GM18498 (cell line): ENCODE data around the gene LAIR1.
"Not testable (repeated sequence)": the region's sequence is repeated elsewhere in the genome, so short reads cannot be mapped to it uniquely, and the experiment has no call there.

Experiments used
- ATAC-seq: cut with Tn5 transposase; IDR thresholded peaks from one replicate; pipeline ENCODE4 v1.9.1; 2021; ENCODE audit warnings: mild to moderate bottlenecking, moderate library complexity; ENCODE audit not compliant: unreplicated experiment

Gene LAIR1

DNA sequence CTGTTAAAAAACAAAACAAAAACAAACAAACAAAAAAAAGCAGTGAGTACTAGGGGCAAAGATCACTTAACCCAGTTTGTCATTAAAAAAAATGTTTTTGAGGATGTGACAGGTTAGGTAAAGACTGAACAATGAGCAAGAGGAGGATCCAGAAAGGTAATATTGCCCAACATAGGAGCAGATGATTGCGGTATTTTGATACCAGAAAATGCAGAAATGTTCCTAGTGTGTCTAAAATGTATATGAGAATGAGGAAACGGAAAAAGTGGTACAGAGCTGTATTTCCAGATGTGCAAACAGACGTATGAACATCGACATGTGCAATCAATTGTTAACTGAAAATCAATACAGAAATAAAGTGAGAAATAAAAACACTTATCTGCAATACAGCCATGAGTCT is 20.9 kb downstream of the LAIR1 start:
- no peak for ATAC-seq

DNA sequence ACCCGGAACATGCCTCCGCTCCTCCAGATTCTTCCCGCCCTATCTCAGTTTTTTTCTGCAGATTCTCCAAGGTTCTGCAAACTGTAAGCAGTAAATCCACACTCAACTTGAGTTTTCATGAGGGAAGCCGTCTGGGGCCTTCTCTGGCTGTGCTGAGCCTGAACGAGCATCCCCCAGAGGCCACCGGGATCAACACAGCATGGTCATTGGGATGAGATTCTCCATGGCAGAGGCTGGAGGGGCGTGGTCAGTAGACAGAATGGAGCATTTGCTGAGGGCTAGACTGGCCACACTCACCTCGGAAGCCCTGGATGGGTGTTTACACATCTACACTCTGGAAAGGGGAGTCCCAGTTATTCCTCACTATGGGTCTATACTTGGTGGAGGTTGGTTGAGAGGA is 23.4 kb downstream of the LAIR1 start:
- ATAC-seq, result no peak

DNA sequence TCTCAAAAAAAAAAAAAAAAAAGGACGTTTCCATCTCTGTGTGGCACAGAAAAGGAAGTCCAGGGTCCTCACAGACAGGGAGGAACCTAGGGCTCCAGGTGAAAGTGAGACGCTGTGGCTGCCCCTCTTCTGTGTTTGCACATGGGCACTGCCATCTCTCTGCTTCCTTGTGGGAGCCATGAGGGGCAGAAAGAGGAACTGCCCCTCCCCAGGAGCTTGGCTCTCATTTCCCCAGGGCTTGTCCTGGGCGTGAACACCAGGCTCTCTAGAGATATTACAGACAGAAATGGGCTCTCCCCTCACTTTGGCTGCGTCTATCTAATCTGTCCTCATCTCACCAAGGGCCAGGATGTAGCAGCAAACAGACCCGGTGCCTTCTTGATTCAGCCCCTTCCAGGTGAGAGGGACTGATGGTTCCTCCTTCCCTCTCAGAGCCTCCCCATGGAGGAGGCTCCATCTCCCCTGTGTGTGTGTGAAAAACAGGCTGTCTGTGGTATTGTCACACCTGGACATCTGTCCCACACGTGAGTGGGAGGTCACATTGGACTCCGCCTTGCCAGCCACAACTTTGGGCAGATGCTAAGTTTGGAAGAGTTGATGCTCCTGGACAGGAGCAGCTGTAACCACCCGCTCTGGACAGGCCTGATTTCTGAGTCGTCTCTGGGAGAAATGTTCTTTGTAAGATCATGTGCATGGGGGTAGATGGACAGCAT is 24.9 kb downstream of the LAIR1 start:
- ATAC-seq, result no peak

- no peak for ATAC-seq
Observed at GRCh38 chr19:54338521-54338920, 26.2 kb downstream of the LAIR1 start.

DNA sequence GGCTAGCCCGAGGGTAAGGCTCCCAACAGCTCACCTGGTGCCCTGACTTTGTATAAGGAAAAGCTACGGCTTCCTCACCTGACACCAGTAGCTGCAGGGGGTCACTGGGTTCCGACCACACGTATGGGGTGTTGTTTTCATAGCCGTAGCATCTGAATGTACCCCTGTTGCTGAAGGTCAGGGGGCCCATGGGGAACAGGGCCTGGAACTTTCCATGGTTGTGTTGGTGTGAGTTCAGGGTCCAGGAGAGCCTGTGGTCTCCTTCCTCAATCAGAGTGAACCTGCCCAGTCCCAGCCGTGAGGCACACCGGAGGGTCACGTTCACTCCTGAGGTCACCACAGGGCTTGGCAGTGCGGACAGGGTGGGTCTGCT is 26.9 kb downstream of the LAIR1 start:
- no peak for ATAC-seq

- no peak for ATAC-seq
Observed at GRCh38 chr19:54336893-54337857, 27.6 kb downstream of the LAIR1 start.

DNA sequence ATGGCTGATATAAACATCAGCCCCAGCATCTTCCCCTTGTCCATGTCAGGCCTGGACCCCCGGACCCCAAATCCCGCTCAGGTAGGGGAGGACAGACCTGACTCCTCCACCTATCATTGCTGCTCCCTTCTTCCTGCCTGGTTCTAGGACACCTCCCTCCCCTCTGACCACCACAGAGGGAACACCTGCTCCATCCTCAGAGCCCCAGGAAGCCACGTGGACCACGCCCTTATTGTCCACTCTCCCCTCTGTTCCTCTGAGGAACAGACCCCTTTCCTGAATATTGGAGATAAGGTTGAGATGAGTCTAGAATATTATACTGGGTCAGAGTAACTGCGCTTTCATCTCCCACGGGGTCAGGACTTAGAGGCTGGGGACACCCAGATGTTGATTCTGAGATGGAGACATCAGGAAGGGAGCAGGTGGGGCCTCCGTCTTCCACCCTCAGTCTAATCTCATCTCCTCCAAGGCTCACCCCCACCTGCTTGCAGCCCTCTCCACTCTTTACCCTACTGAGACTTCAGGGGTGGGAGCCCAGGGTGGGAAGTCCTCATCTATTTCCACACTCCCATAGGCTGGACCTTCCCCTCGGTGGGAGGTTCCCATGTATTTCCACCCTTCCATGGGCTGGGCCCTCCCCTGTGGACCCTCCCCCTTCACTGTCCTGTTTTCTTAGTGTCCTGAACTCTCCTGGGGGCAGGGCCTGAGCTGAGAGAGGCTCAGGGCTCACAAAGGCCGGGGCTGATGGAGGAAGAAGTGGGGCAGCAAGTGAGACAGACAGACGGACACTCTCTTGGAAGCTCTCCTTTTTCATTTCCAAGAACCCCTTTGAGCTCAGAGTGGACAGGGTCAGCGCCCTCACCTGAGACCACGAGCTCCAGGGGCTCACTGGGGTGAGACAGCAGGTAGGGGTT is 28.5 kb downstream of the LAIR1 start:
- no peak for ATAC-seq

DNA sequence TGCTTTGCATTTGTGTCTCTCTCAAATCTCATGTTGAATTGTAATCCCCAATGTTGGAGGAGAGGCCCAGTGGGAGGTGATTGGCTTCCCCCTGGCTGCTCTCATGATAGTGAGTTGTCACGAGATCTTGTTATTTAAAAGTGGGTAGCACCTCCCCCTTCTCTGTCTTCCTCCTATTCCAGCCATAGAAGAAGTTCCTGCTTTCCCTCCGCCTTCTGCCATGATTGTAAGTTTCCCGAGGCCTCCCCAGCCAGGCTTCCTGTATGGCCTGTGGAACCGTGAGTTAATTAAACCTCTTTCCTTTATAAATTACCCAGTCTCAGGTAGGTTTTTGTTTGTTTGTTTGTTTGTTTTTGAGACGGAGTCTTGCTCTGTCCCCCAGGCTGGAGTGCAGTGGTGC is 29.6 kb downstream of the LAIR1 start:
- no peak for ATAC-seq

DNA sequence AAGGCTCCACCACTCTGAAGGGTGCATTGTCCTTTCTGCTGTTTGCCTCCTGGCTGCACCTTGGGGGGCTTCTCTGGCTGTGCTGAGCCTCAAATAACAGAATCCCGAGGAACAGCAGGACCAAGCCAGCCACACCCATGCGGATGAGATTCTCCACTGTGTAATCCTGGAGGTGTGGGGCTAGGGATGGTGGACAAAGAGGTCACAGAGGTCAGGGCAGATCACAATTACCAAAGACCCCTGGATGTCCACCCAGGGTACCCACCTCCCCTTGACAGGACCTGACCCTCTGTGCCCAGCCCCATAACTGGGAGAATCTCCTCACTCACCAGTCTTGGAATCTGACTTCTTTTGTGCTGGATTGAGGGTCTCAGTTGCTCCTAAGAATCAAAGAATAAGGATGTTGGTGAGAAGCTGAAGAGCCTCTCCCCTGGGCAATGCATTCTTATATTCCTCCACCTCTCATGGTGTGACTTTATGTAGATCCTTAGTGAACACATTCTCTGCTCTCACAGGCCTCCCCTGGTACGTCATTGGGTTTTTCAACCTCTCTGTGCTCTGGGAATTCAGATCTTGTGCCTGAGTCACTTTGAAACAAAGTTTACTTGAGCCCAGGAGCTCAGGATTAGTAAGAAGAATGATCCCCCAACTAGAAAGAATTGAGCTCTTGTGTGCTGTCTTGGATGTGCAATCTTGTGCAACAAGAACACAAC is 31.0 kb downstream of the LAIR1 start:
- no peak for ATAC-seq

- no peak for ATAC-seq
Observed at GRCh38 chr19:54332149-54332548, 32.6 kb downstream of the LAIR1 start.

DNA sequence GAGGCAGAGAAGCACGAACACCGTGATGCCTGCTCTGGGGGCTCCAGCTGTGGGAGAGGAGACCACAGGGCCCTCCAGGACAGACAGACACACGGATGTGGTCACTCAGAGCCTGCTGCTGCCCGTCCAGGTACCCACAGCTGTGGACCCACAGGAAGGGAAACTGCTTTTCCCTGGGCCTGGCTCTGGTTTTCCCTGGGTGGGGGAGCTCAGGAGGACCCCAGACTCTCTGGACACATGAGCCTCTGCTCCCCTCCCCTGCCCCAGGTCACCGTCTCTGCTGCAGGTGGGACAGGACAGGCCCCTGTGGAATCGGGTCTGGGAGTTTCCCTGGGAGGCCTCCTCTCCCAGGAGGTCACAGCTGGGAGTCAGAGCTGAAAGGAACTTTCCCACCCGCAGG is 33.1 kb downstream of the LAIR1 start:
- ATAC-seq, result no peak

GRCh38 chr19:54329476-54330165 is 35.1 kb downstream of the LAIR1 start:
- no peak for ATAC-seq

- ATAC-seq, result not testable (repeated sequence)
Observed at GRCh38 chr19:54328781-54329180, 36.0 kb downstream of the LAIR1 start.

DNA sequence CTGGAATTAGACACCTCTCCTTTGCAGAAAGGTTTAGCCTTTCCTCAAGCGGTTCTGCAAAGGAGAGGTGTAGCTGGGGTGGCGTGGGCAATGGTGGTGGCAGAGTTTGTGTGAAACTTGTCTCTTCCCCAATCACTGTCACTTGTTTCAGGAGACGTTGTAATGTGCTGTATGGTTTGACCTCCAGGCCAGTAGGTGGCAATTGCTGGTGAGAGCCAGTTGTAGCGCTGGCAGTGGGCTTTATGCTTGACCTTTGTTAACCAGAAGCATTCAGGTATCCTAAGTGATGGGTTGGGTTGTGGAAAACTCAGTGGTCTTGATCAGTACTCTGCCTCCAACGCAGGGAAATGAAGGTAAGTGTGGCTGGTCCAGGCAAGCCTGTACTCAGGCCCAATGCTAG is 39.1 kb downstream of the LAIR1 start:
- no peak for ATAC-seq

DNA sequence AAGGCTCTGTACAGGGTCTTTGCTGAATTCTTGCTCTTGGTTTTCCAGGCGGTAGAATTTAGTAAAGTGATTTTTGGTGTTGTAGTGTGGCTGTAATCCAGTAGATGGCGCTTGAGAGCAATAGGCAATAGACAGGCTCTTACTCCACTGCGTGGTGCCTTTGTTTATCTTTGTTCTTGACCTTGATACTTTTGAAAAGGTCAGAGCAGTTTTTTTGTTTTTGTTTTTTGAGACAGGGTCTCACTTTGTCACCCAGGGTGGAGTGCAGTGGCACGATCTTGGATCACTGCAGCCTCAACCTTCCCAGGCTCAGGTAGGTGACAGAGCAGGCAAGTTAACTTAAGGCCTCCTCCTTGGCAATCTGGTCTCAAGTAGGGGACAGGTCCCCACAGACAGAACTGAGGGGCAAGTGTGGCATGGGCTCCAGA is 39.5 kb downstream of the LAIR1 start:
- ATAC-seq, result no peak

- no peak for ATAC-seq
Observed at GRCh38 chr19:54324071-54324470, 40.7 kb downstream of the LAIR1 start.

DNA sequence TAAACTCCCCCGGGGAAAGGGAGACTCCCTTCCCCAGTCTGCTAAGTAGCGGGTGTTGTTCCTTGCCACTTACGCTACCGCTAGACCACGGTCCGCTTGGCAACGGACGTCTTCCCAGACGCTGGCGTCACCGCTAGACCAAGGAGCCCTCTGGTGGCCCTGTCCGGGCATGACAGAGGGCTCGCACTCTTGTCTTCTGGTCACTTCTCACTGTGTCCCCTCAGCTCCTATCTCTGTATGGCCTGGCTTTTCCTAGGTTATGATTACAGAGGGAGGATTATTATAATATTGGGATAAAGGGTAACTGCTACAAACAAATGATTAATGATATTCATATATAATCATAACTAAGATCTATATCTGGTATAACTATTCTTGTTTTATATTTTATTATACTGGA is 41.8 kb downstream of the LAIR1 start:
- not testable (repeated sequence) for ATAC-seq

- ATAC-seq, result not testable (repeated sequence)
Observed at GRCh38 chr19:54322295-54322694, 42.4 kb downstream of the LAIR1 start.

DNA sequence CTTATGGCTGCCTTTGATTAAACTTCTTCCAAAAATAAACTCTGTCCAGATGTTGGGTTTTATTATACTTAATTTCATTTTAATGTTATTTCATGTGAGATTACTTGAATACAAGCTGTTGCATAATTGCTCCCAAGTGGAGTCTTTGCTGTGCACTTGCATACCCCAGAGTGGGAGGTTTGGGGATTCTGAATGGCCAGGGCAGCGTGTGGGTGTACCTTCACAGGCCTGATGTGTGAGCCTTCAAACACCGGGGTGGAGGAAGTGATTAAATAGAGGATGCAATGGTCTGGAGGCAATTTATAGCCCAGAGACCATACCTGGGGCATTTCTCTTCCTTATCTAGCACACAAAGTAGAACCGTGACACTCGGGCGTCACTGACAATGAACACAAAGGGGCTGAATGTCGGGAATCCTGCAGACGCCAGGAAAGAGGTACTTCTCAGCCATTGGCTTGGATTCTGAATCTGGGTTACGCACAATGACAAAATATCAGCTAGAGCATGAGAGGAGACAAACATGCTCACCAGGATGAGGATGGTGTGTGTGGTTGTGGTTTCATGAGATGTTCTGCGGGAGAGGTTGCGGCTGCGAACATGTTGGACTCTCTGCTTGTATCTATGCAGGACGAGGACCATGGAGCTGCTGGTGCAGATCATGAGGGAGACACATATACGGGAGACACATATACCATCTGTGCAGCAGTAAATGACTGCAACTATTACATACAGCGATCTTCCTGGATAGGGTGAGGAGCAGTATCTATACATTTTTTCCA is 44.6 kb downstream of the LAIR1 start:
- ATAC-seq, result no peak
